Embryonic facial prominence (tissue), 1 donor: Measurements from ENCODE around the gene HLA-C.
"Not testable (repeated sequence)": the region's sequence is repeated elsewhere in the genome, so short reads cannot be mapped to it uniquely, and the experiment has no call there.

Source experiments
- DNase-seq: peaks from one replicate; pipeline ENCODE4 v3.0.0-alpha.2; 2016; ENCODE audit errors: extremely low spot score

HLA-C gene

DNA sequence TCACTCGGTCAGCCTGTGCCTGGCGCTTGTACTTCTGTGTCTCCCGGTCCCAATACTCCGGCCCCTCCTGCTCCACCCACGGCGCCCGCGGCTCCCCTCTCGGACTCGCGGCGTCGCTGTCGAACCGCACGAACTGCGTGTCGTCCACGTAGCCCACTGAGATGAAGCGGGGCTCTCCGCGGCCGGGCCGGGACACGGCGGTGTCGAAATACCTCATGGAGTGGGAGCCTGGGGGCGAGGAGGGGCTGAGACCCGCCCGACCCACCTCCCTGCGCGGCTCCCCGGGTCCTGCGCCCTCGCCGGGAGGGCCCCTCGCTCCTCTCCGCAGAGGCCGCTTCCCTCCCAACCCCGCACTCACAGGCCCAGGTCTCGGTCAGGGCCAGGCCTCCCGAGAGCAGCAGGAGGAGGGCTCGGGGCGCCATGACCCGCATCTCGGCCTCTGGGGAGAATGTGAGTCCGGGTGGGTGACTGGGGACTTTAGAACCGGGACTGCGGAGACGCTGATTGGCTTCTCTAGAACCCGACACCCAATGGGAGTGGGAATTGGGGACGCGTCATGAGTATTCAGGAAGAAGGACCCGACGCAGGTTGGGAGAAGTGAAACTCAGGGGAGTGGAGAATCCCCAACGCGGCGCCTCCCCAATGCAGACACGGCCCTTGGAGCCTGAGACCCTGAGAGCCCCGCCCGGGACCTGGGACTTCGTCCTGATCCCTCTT is at the start of gene HLA-C:
Gene HLA-C (minus strand): TSS at position 452 of the 717 bp plus-strand sequence. CDS start 21 bp downstream, at position 431.
- DNase-seq = peak; percentile 47

GRCh38 chr6:31321005-31321707 is 49.3 kb upstream of the HLA-C start:
- no peak for DNase-seq

DNA sequence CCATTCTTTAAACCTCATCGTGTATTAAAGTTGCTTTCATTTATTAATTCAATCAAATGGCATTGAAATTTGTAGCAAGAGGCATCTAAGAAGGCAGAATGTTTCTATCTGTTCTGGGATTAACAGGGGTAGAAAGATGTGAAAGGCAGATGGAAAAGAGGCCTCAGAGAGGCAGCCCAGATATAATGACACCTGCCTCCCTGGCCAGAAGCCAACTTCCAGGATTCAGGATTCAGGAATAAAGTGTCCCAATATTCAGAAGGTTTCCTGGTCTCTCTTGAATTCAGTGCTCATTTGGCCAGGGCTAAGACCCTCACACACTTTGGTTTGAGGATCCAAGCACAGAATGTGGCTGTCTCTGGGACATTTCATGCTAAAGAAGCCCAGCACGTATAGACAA is 45.1 kb upstream of the HLA-C start:
- DNase-seq = no peak

DNA sequence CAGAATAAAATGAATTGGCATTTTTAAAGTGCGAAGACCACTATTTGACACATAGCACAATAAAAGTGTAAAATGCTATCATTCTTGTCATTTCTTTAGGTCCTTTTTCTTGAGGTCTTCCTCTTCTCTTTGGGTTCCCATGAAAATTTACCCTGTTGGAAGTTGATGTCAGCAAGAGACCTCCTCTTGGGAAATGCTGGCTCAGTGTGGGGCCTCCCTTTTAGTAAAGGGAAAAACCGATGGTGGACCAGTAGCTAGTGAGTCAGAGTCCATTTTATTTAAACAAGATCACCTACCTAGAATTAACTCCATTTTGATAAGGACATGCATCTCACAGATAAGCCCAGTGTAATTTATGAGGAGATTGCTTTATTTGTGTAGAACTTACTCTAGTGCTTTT is 37.7 kb upstream of the HLA-C start:
- DNase-seq = no peak

DNA sequence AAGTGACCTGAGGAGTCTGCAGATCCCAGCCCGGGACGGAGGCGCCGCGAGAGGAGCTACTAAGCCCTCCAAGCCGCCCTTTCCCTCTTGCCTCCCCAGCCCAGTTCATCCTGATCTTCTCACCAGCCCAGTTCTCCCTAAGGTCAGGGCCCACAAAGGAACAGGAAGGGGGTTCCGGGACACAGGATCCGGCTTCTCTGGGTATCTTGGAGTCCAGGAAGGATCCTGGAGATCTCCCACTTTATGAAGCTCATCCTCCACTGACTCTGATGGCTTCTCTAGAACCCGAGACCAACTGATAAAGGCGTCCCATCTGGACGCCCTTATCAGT is 36.9 kb upstream of the HLA-C start:
- no peak for DNase-seq

DNA sequence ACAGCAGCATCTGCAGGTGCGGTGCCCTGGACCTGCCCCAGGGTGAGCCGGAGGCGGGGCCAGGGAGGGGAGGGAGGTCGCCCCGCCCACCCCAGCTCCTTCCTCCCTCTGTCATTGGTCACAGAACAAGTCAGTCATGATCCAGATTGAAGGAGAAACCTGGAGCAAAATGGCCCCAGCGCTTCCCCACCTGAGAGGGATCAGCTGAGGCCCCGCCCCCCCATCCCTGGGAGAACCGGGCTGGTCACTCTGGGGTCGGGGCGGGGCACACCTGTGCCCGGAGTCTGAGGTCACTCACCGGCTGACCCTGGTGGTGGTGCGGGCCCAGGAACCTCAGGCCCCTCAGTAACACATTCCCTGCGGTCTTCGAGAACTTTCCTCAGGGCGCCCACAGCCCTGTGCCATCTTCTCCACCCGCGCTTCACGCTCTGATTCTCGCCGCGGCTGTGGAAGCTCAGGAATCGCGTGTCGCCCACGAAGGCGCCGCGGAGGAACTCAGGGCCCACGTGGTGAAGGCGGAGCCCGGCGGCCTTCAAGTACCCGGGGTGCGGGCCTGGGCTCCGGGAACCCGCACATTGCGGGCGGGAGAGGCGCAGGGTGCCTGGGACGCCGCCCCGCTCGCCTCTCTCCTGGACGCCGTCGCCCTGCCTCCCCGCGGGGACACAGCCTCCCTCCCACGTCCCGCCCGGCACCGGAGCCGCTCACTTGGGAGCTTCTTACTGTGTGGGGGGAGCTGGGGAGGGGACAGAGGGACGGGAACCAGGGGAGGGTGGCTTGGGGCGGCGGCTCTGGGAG is 36.4 kb upstream of the HLA-C start:
- no peak for DNase-seq

DNA sequence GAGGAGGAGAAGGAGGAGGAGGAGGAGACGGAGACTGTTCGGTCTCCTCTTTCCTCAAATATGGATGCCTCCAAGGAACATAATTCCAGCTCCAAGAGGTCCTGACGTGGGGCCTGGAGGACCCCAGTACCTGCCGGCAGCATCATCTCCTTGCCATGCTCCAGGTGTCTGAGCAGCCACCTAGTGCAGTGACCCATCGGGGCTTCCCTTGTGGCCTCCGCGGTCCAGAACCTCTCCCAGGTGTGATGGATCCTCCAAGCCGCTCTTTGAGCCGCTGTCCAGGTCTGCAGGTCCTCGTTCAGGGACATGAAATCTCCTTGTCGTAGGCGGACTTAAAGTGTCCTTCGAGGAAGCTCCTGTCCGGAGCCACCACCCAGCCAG is 35.8 kb upstream of the HLA-C start:
- DNase-seq = no peak

DNA sequence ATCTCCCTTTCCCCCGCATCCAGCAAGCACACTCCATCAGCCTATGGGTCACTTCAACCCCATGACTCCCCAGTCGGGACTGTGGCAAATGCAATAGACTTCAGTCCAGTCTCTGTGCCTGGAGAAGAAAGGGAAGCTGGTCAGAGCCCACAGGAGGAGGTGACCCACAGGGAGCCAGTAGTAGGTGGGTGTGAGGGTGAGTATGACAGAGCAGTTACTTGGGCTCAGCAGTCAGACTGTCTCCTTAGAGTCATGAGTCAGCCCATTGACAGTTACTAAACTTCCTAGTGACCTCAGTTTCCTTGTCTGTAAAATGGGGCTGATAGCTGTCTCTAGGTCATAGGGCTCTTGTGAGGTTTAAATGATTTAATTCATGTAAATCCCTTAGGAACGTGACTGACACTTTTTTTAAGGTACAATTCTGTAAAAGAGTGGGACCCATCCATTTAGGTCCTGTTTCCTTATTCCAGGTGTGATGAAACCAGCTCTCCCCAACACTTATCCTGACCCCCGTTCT is 33.9 kb upstream of the HLA-C start:
- no peak for DNase-seq

DNA sequence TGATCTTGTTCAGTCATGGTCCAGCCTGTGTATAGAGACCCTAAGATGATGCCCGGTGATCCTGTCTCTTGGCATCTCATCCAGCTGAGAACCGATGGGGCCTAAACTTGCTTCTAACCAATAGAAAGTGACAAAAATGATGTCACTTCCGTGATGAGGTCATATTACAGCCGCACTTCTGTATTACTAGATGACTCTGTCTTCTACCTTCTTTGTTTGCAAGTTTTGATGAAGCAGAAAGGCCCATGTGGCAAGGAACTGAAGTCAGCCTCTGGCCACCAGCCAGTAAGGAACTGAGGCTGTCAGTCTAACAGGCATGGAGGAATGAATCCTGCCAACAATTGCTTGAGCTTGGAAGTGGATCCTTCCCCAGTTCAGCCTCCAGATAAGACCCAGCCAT is 32.8 kb upstream of the HLA-C start:
- DNase-seq = no peak

DNA sequence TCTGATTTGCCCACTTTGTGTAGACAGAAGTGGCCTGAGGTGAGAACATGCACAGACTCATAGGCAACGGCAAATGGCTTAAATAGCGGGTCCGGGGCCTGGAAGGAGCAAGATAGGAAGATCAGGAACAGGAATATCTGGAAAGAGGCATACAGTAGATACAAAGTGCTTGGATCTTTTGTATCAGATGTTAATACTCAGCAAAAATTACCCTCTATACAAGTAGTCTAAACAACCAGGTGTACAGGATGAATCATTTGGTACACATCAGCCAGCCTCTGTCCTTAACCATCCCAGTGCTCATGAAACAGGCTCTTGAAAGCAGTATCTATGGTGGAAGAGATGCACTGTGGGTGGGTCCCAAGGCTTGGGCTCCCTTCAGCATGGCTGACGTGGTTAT is 28.9 kb upstream of the HLA-C start:
- DNase-seq = no peak

DNA sequence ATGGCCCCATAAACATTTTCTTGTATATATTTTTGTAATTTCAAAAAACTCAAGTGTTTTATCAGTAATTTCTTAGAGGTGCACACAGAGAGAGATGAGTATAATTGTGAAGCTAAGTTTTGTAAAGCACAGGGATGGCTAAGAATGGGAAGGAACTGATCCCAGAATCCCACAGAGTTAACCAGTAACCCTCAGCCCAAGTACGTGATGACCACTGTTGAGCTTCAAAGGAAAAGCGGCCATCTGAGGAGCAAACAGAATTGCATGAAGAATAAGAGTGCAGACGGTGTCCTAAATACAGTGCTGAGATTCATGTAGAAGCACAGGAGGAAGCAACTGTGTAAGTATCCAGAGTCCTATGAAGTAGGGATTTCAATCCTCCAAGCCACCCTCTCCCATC is 28.1 kb upstream of the HLA-C start:
- no peak for DNase-seq

DNA sequence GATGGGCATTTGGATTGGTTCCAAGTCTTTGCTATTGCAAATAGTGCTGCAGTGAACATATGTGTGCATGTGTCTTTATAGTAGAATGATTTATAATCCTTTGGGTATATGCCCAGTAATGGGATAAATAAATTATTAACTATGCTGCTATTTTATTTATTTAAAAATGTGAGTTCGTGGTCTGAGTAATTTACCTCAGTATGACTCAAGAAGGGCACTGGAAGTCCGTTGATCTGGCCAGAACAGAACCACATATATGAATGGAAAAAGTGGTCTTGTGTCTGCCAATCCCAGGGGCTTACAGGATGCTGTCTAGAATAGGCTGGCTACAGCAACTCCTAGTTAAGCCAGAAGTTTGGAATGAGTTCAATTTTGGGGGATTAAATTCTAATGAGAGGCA is 27.6 kb upstream of the HLA-C start:
- DNase-seq = no peak

DNA sequence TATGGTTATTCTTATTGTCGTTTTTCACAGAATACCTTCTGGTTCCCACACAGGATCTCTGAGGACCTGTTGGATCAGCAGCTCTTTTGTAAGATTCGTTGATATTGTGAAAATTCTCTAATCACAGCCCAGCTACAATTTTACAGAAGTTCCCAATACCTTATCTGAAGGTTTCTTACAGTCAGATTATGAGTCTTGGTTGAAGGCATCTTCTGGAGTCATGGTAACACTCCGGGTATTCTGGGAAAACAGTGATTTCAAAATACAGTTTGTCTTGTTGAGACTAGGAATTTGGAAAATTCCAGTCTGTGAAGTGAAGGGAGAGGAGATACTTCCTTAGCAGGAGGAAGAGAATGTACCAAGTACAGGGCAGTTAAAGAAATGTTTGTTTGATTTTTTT is 22.2 kb upstream of the HLA-C start:
- no peak for DNase-seq

DNA sequence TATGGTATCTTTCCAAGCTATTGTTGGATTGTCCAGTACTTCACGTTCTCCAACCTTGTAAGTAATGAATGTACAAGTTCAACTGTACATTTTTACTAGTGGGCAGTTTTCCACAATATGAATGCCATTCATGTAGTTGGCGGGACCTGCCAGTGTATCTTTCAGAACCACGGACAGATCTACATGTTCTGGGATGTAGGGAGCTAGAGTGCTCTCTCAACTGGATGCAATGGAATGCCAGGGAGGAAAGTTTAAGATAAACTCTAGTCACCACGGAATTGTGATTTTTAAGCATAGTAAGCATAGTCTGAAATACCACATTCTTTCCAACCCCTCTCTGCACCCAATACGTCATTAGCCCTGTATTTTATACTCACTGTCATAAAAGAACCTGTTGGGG is 21.5 kb upstream of the HLA-C start:
- no peak for DNase-seq

DNA sequence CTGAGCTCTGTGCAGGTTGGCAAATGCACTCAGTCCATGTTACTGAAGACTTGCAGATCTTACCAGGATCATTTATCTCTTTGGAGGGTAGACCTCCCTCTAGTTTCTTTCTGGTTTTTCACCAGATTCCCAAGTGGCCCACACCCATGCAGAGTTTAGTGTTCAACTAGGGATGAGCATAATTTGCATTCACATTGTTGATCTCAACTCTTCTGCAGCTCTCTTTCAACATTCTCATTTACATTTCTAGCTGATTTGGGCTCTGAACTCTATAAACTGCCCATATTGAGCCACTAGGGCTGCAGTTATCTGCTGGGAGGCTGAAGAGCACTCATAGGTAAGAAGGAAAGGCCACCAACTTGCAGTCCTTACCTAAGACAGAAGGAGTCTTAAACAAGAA is 17.9 kb upstream of the HLA-C start:
- no peak for DNase-seq

DNA sequence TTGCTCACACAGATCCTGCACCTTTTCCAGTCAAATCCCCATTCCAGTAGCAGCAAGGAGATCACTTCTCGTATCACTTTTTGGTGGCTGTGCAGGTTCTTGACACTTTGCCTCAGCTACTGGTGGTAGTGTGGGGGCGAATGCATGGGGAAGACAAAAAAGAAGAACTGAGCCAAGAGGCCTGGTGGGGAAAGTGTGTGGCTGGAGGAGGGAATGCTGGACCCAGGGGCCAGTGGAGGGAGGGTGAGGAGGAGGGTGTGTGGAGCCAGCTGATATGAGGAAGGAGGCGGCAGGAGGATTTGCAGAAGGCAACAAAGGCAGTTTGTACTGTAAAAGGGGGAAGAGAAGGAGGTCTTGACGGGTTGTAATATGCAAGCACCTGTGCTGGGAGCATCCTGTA is 15.7 kb upstream of the HLA-C start:
- DNase-seq = no peak

DNA sequence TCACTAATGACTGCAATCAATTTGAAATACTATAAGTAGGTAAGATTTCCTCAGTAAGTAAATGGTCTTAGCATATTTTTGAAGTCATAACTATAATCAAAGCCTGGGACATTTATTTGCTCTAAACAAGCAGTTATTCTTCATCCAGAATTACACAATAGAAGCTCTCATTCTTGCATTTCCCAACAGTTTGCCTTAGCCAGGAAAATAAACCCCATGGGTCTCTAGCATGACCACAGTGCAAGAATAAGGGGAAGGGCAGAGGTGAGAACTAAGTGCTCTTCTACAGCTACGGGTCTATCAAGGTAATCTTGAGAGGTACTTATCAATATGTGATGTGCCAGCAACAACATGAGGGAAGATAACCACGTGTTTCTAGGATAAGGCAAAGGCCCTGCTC is 14.1 kb upstream of the HLA-C start:
- DNase-seq = no peak

GRCh38 chr6:31285486-31285885 is 13.6 kb upstream of the HLA-C start:
- DNase-seq = no peak

- DNase-seq = not testable (repeated sequence)
Observed at GRCh38 chr6:31279647-31280046, 7.8 kb upstream of the HLA-C start.

DNA sequence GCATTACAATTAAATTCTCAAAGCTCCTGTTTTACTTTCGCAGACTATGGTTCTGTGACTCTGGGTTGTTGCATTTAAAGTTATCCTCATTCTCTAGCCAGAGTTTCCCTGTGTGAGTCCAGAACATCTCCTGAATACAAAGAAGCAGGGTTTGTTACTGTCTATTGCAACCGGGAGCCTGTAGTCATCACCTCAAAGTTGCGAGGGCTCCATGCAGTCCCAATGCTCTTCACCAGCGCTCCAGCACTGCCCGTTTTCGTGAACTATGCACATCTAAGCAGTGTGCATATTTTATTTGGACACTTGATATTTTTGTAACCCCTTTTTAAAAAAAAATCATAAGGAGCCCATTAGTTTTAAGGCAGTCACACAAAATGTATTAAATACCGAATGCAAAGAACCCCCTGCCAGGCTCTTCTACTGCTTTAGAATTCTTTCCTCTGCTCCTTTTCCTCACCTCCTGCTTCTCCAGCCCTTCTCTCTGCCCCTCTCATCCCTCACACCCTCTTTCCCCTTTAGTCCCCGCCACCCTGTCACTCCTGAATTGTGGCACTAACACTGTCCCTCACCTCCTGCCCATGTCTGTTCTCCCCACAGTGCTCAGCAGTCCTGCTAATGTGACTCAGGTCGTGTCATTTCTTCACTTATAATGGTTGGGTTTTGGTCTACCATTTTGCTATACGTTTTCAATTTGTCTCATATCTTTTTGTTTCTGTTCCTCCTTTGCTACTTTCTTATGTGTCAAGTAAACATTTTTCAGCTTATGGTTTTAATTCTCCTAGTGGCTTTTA is 1.1 kb upstream of the HLA-C start:
- no peak for DNase-seq

DNA sequence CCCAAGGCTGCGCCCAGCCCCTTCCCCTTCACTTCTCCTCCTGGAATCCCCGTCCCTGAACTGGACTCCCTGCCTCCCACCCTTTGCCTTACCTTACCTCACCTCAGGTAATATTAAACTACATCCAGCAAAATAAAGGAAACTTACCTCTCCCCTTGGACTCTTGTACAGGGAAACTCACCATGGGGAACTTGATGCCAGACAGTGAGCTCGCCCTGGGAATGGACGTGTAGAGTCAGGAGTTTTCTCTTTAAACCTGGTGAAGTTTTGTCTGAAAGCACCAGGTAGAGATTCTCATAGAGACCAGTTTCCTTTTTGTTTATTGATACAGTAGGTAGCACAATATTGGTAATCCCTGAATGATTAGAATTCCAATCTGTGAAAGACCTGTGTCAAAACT is 544 bp upstream of the HLA-C start:
- DNase-seq = no peak
